HG02852 (cell line): Measurements from ENCODE around the gene ASAP2.

Experiments
- ATAC-seq: cut with Tn5 transposase; IDR thresholded peaks from one replicate; pipeline ENCODE4 v1.9.1; 2021; ENCODE audit warnings: mild to moderate bottlenecking, moderate library complexity; ENCODE audit not compliant: unreplicated experiment

ASAP2 gene

GRCh38 chr2:9374071-9374730, 167.6 kb downstream of the ASAP2 start:
- ATAC-seq, result no peak

GRCh38 chr2:9375857-9376428, 169.3 kb downstream of the ASAP2 start:
- ATAC-seq, result no peak

GRCh38 chr2:9377461-9378097, 171.0 kb downstream of the ASAP2 start:
- ATAC-seq, result no peak

- no peak for ATAC-seq
Observed at GRCh38 chr2:9378433-9379390, 172.1 kb downstream of the ASAP2 start.

- ATAC-seq, result no peak
Observed at GRCh38 chr2:9379391-9379755, 172.8 kb downstream of the ASAP2 start.

GRCh38 chr2:9380702-9381628, 174.4 kb downstream of the ASAP2 start:
- no peak for ATAC-seq

- no peak for ATAC-seq
Observed at GRCh38 chr2:9382604-9383235, 176.1 kb downstream of the ASAP2 start.

GRCh38 chr2:9384521-9384920, 177.9 kb downstream of the ASAP2 start:
- no peak for ATAC-seq

GRCh38 chr2:9385841-9386240, 179.2 kb downstream of the ASAP2 start:
- no peak for ATAC-seq

GRCh38 chr2:9388199-9388681, 181.6 kb downstream of the ASAP2 start:
- ATAC-seq, result no peak

- no peak for ATAC-seq
Observed at GRCh38 chr2:9388950-9389911, 182.6 kb downstream of the ASAP2 start.

GRCh38 chr2:9390151-9390850, 183.7 kb downstream of the ASAP2 start:
- ATAC-seq, result no peak

GRCh38 chr2:9390991-9391390, 184.4 kb downstream of the ASAP2 start:
- ATAC-seq, result no peak

- no peak for ATAC-seq
Observed at GRCh38 chr2:9391961-9392720, 185.5 kb downstream of the ASAP2 start.

GRCh38 chr2:9392898-9393765, 186.5 kb downstream of the ASAP2 start:
- no peak for ATAC-seq

GRCh38 chr2:9394816-9395215, 188.2 kb downstream of the ASAP2 start:
- no peak for ATAC-seq
